ENCODE results near the gene CDKL1.
"Not testable (repeated sequence)": the region's sequence is repeated elsewhere in the genome, so short reads cannot be mapped to it uniquely, and the experiment has no call there.

Gene CDKL1

DNA sequence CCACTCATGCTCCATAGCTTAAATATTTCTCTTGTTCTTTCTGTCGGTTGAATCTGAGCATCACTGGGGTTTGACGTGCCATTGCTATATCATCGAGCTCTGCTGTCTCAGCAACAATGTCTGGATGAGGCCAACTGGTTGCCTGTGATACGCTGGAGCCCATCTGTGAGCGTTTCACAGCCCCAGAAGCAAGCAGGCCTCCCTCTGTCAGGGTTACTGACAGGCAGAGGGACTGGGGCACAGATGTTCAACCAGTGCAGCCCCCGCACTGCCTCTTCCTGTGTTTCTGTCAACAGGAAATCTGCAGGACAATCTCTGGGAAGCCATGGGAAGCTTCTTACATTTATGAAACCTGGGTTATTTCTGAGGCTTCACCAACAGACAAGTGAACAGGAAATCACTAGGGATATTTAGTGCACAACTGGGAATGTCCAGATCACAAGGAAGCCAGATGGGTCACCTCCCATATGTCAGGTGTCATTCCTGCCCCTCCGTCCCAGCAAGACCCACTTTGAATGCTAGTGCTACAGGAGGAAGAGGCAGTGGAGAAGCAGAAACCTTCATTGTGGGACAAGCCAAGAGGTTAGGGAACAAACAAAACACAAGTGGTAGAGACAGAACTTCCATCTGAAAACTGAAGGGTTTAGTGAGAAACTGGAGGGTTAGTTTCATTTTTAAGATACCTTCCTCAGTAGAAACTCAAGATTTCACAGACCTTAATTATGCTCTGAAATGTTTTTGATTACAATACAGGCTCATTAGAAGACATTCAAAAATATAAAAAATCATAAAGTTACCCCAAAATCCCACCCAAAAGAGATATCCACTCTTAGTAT is 60.5 kb downstream of the CDKL1 start:
- no peak for DNase-seq (ENCODE audit: low read depth in 2 of 2, low spot score in 1 of 2)

DNA sequence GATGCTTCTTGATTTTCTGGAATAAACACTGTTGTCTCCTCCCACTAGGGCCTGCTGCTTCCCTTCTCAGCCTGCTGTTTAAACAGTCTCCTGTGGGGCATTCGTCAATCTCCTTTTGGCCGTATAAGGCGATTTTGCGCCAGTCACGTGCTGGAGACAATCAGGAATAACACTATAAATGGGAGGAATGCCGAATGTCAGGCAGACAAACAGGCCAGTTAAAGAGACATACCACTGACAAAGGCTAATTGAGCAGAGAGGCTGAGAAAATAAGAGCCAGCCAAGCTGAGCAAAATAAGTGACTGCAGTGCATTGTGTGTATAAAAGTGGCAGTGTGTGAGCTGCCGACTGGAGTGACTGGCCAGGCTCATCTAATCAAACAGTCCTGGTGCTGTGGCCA is 61.3 kb downstream of the CDKL1 start:
- DNase-seq (ENCODE audit: low read depth in 2 of 2, low spot score in 1 of 2), result no peak

GRCh38 chr14:50334211-50334610 is 62.5 kb downstream of the CDKL1 start:
- DNase-seq (ENCODE audit: low read depth in 2 of 2, low spot score in 1 of 2), result no peak

- no peak for DNase-seq (ENCODE audit: low read depth in 2 of 2, low spot score in 1 of 2)
Observed at GRCh38 chr14:50333014-50333509, 63.6 kb downstream of the CDKL1 start.

DNA sequence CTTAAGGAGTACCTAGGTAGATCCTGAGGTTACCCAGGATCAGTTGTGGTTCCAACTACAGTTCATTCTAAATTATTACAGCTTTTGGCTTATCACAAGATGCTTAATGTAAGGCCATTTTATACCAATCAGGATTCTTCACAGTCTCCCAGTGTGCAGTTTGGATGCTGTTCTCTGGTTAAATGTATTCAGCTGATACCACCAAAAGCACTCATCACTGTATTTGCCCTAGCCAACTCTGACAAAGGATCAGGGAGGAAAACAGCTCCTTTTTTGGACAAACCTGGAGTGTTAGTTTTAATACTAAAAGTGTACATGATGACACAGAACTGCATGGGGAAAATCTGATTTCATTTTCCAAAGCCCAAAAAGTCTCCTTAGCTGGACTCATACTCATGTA is 65.1 kb downstream of the CDKL1 start:
- DNase-seq (ENCODE audit: low read depth in 2 of 2, low spot score in 1 of 2), result no peak

DNA sequence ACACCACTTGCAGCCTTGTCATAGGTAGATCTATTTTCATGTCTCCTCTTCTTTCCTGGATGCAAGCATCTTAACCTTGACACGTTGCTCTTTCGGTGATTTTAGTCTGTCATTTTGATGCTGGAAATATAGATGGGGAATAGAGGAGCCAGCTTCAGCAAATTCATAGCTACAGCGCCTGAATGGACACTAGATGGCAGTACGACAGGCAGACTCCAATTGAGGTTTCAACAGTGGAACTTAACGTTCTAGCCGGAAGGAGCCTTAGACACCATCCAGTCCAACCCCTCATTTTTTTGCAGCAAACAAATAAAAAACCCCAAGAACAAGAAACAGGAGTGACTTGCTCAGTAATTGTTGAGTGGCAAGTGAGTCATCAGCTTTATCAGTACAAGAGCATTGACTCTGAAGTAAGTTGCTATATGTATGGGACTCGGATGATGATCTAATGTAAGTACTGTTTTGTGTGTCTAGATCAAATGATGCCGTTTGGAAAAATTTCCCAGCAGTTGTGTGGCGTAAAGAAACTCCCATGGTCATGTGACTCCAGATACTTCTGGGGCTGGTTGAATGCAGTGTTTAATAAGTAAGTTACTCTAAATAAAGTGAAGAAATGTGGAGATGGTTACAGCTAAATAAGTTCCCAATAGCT is 75.5 kb downstream of the CDKL1 start:
- peak; percentile 31 to 35 for DNase-seq (ENCODE audit: low read depth in 2 of 2, low spot score in 1 of 2)

GRCh38 chr14:50320283-50320682 is 76.4 kb downstream of the CDKL1 start:
- DNase-seq (ENCODE audit: low read depth in 2 of 2, low spot score in 1 of 2), result no peak

GRCh38 chr14:50319721-50320120 is 77.0 kb downstream of the CDKL1 start:
- DNase-seq (ENCODE audit: low read depth in 2 of 2, low spot score in 1 of 2), result no peak

GRCh38 chr14:50319293-50319692 is 77.4 kb downstream of the CDKL1 start:
- no peak for DNase-seq (ENCODE audit: low read depth in 2 of 2, low spot score in 1 of 2)

- no peak for DNase-seq (ENCODE audit: low read depth in 2 of 2, low spot score in 1 of 2)
Observed at GRCh38 chr14:50318031-50318626, 78.6 kb downstream of the CDKL1 start.

DNA sequence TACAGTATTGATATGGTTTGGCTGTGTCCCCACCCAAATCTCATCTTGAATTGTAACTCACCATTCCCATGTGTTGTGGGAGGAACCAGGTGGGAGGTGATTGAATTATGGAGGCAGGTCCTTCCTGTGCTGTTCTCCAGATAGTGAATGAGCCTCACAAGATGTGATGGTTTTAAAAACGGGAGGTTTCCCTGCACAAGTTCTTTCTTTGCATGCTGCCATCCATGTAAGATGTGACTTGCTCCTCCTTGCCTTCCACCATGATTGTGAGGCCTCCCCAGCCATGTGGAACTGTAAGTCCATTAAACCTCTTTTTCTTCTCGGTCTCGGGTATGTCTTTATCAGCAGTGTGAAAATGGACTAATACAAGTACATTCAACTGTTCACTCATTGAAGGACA is 82.6 kb downstream of the CDKL1 start:
- DNase-seq (ENCODE audit: low read depth in 2 of 2, low spot score in 1 of 2), result not testable (repeated sequence)

DNA sequence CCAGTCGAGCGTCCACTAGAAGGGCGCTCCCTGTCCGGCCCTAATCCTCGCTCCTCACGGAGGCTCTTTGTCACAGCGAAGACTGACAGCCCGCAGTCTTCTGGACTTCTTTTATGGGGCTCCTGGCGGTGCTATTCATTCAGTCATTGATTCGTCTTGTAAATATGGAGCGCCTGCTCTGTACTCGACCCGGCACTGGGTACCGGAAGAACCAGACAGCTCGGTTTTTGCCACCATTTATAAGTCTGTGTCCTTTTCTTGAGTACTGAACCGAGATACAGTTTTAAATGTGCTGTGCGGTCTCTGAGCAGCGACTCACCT is 84.0 kb downstream of the CDKL1 start:
- DNase-seq (ENCODE audit: low read depth in 2 of 2, low spot score in 1 of 2), result no peak

- DNase-seq (ENCODE audit: low read depth in 2 of 2, low spot score in 1 of 2), result peak; percentile 74 to 79
Observed at GRCh38 chr14:50311972-50312733, 84.5 kb downstream of the CDKL1 start, which contains the start of the genes DMAC2L and L2HGDH. DMAC2L (plus strand) TSS chr14:50312324; CDS start chr14:50321488, 9,164 bp downstream. L2HGDH (minus strand) TSS chr14:50312229; CDS start chr14:50312150, 79 bp downstream.

GRCh38 chr14:50311337-50311971 is 85.2 kb downstream of the CDKL1 start:
- DNase-seq (ENCODE audit: low read depth in 2 of 2, low spot score in 1 of 2), result no peak

DNA sequence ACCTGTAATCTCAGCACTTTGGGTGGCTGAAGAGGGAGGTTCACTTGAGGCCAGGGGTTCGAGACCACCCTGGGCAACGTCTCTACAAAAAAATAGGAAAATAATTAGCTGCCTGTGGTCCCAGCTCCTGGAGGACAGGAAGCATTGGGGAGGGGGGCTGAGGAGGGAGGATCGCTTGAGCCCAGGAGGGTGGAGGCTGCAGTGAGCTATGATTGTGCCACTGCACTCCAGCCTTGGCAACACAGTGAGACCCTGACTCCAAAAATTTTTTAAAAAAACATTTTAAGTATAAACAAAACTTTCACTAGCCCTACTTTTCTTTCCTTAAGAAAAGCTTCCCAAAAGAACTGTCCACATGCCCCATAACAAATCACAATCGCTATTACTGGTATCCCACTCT is 86.2 kb downstream of the CDKL1 start:
- DNase-seq (ENCODE audit: low read depth in 2 of 2, low spot score in 1 of 2), result no peak

- no peak for DNase-seq (ENCODE audit: low read depth in 2 of 2, low spot score in 1 of 2)
Observed at GRCh38 chr14:50308363-50308915, 88.2 kb downstream of the CDKL1 start.

DNA sequence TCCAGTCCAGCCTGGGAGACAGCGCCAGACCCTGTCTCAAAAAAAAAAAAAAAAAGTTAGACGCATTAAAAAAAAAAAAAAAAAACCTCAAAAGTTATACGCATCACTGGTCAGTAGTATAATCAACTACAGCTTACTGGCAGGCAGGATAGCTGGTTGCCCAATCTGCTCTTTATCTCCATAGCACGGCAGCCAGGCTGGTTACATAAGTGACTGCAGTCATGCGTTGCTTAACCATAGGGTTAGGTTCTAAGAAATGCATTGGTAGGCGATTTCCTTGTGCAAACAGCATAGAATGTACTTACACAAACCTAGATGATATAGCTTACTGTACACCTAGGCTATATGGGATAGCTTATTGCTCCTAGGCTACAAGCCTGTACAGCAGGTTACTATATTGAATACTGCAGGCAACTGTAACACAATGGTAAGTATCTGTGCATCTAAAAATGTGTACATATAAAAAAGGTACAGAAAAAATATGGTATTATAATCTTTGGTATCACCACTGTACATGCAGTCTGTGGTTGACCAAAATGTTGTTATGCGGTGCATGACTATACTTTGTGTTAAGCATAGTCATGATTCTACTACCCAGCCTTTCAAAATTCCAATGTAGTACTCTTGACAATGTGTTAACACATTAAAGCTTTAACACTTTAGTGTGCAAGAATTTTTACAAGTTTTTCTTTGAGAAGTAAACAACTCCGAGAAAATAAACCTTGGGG is 92.8 kb downstream of the CDKL1 start:
- no peak for DNase-seq (ENCODE audit: low read depth in 2 of 2, low spot score in 1 of 2)

GRCh38 chr14:50301914-50302313 is 94.8 kb downstream of the CDKL1 start:
- DNase-seq (ENCODE audit: low read depth in 2 of 2, low spot score in 1 of 2), result no peak

DNA sequence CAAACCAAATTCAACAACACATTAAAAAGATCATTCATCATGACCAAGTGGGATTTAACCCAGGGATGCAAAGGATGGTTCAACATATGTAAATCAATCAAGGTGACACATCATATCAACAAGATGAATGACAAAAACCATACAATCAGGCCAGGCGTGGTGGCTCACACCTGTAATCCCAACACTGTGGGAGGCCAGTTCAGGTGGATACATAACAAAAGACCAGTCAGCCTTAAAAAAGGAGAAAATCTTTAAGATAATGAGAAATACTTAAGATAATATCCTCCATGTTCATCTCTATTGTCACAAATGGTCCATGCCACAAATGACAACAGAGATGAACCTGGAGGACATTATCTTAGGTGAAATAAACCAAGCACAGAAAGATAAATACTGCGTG is 97.1 kb downstream of the CDKL1 start:
- no peak for DNase-seq (ENCODE audit: low read depth in 2 of 2, low spot score in 1 of 2)

DNA sequence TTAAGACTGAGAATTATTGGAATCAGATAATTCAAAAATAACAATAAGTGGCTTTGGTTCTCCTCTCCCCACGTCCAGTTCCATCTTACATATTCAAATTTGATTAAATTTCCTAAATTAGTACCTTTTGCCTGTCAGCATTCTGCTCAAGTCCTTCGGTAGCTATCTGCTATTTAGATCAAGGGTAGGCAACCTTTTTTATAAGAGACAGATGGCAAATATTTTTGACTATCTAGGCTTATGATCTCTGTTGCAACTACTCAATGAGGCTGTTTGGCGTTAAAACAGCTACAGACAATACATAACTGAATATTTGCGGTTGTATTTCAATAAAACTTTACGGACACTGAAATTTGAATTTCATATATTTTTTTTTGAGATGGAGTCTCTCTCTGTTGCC is 106.4 kb downstream of the CDKL1 start:
- no peak for DNase-seq (ENCODE audit: low read depth in 2 of 2, low spot score in 1 of 2)

Measured in stimulated activated CD8-positive, alpha-beta memory T cell treated with anti-CD3 and anti-CD28 coated beads, Interleukin-4, amount 100 ng/mL, for 4 hours (primary cell).